Measurements from ENCODE around the gene LCLAT1. TPM values are rescaled to one million over a fixed set of nuclear protein-coding genes. Genes with fewer than 3 reads are reported as not detected.

LCLAT1 gene
- total RNA-seq, 1 donor from 2014 or later: 18.8 TPM

DNA sequence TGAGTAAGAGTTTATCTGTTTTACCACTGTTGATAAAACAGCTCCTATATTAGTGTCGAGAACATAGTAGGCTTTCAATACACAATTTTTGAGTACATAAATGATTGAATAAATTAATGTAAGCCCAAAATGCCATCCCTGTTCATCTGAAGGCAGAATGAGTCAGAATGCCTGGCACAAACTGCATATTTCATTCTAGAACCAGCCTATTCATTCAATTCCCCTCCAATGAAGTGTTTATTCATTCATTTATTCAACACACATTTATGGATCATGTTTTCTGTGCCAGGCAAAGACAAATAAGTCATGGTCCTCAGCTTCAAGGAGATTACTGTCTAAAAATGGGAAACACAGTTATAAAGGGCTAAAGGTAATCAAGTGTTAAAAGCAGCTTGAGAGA lies 22.8 kb upstream of the LCLAT1 start:
- H3K9ac ChIP-seq (ENCODE audit: low read depth in 1 of 3, low read length in 3 of 3): no peak overlapping the region
- no peak overlapping the region for H3K4me3 ChIP-seq (ENCODE audit: low read length in 3 of 3)
- peaks cover 9 to 18% (median 14%) of the 10 kb centered on the region in 3 donors for H3K4me1 ChIP-seq (ENCODE audit: control insufficient read depth in 3 of 3, insufficient read depth in 3 of 3, low read length in 3 of 3)
- no peaks in the 10 kb centered on the region for H3K9me3 ChIP-seq (ENCODE audit: control insufficient read depth in 3 of 3, low read length in 3 of 3)
- no peaks in the 10 kb centered on the region for H3K27me3 ChIP-seq (ENCODE audit: control insufficient read depth in 3 of 3, insufficient read depth in 3 of 3, low read length in 3 of 3)
- no peaks in the 10 kb centered on the region for H3K36me3 ChIP-seq (ENCODE audit: control insufficient read depth in 3 of 3, insufficient read depth in 3 of 3, low read length in 3 of 3)
- no peak overlapping the region for H3K27ac ChIP-seq (ENCODE audit: low read depth, low read length)

DNA sequence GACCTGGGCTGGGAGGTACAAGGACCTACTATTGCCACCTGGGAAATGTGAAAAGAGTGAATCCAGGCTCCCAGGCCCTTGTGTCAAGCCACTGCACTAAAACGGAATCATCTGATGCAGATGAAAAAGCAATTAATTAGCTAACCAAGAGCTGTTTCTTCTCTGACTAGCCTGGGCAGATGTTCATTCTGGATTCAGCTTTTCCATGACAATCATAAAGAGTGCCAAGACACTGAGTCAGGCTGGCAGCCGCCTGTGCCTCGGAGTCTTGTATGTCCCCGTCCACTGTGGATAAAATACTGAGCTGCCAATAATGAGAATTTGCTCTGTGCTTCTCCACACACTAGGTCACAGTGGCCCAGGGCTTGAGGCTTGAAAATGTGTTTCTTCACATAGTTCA lies 21.7 kb upstream of the LCLAT1 start:
- Histone ChIP-seq H3K36me3 (ENCODE audit: control insufficient read depth in 3 of 3, insufficient read depth in 3 of 3, low read length in 3 of 3) (no peaks in the 10 kb centered on the region), H3K27me3 (ENCODE audit: control insufficient read depth in 3 of 3, insufficient read depth in 3 of 3, low read length in 3 of 3) (no peaks in the 10 kb centered on the region), H3K27ac (ENCODE audit: low read depth, low read length) (no peak overlapping the region), H3K9ac (ENCODE audit: low read depth in 1 of 3, low read length in 3 of 3) (no peak overlapping the region), H3K4me3 (ENCODE audit: low read length in 3 of 3) (no peak overlapping the region), H3K9me3 (ENCODE audit: control insufficient read depth in 3 of 3, low read length in 3 of 3) (no peaks in the 10 kb centered on the region), H3K4me1 (ENCODE audit: control insufficient read depth in 3 of 3, insufficient read depth in 3 of 3, low read length in 3 of 3) (peaks cover 9 to 18% (median 14%) of the 10 kb centered on the region in 3 donors)

DNA sequence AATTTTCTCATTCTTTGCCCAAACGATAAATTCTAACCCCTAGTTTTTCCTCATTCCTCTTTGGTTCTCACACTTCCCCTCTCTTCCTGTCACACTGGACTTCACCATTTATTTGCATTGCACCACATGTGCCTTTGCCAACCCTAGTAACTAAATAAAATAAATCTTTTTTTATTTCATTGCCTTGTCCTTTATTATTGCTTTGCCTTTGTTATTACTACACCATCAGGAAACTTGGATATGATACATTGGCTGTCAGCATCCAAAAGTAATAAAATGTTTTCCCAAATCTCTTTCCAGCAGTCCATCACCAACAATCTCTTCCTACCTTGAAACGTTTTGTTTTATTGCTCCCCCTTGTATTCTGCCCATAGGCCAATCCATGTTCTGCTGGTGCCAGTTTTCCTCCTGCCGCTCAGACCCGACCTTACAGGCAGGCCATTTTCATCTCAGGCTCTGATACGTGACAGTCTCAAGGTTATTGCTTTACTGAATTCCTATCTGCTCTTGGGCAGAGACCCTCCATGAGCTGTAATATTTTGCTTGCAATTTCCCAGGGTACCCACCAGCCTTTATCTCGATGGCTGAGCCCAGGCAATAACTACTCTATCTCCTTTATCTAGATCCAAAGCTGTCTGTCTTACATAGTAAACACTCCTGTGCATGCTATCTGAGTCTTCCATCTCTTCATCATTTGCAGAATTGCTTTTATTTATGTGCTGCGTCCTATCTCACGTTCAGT lies 19.3 kb upstream of the LCLAT1 start:
- Histone ChIP-seq H3K4me1 (ENCODE audit: control insufficient read depth in 3 of 3, insufficient read depth in 3 of 3, low read length in 3 of 3) (peaks cover 0 to 6% (median 4%) of the 10 kb centered on the region in 3 donors), H3K27me3 (ENCODE audit: control insufficient read depth in 3 of 3, insufficient read depth in 3 of 3, low read length in 3 of 3) (no peaks in the 10 kb centered on the region), H3K27ac (ENCODE audit: low read depth, low read length) (no peak overlapping the region), H3K36me3 (ENCODE audit: control insufficient read depth in 3 of 3, insufficient read depth in 3 of 3, low read length in 3 of 3) (no peaks in the 10 kb centered on the region), H3K4me3 (ENCODE audit: low read length in 3 of 3) (no peak overlapping the region), H3K9me3 (ENCODE audit: control insufficient read depth in 3 of 3, low read length in 3 of 3) (no peaks in the 10 kb centered on the region), H3K9ac (ENCODE audit: low read depth in 1 of 3, low read length in 3 of 3) (no peak overlapping the region)

DNA sequence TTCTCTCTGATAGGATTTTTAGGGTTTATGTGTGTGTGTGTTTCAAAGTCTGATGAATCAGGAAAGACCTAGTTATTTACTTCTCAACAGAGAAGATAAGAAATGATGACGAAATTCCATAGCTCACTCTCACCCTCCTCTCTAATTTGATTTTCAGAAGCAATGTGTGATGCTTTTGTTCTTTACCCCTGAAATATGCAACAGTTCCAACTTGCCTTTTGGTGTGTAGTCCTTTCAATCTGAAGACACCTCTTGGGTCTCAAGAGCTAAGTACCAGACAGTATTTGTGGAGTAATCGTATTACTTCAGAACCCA lies 18.7 kb upstream of the LCLAT1 start:
- H3K4me3 ChIP-seq (ENCODE audit: low read length in 3 of 3): no peak overlapping the region
- no peaks in the 10 kb centered on the region for H3K36me3 ChIP-seq (ENCODE audit: control insufficient read depth in 3 of 3, insufficient read depth in 3 of 3, low read length in 3 of 3)
- peaks cover 0 to 6% (median 4%) of the 10 kb centered on the region in 3 donors for H3K4me1 ChIP-seq (ENCODE audit: control insufficient read depth in 3 of 3, insufficient read depth in 3 of 3, low read length in 3 of 3)
- H3K9ac ChIP-seq (ENCODE audit: low read depth in 1 of 3, low read length in 3 of 3): no peak overlapping the region
- H3K27me3 ChIP-seq (ENCODE audit: control insufficient read depth in 3 of 3, insufficient read depth in 3 of 3, low read length in 3 of 3): no peaks in the 10 kb centered on the region
- H3K27ac ChIP-seq (ENCODE audit: low read depth, low read length): no peak overlapping the region
- no peaks in the 10 kb centered on the region for H3K9me3 ChIP-seq (ENCODE audit: control insufficient read depth in 3 of 3, low read length in 3 of 3)

DNA sequence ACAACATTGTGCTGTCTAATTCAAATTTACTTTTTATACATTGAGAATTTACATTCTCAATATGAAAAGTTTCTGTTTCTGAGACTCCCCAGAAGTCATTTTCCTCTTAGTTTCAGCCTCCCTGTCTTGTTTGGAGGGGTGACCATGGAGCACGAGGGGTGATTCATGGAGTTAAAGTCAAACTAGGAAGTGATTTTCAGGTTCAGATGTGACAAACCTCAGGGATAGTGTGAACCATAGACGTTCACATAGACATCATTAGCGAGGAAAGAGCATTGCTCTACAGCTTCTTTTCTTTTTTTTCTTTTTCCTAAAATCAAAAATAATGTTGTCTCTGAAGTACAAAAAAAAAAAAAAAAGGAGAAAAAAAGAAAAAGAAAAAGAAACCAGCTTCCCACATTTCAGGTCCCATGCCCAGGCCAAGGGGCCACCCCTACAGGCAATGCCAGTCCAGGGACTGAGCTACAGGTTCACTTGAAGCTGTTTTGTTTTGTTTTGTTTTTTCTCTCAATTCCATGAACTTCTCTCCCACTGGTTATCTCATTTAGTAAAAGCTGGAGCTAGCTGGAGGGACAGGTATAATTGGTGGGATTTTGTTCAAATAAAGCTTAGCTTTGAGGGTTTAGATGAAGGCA lies 18.1 kb upstream of the LCLAT1 start:
- no peaks in the 10 kb centered on the region for H3K27me3 ChIP-seq (ENCODE audit: control insufficient read depth in 3 of 3, insufficient read depth in 3 of 3, low read length in 3 of 3)
- no peaks in the 10 kb centered on the region for H3K36me3 ChIP-seq (ENCODE audit: control insufficient read depth in 3 of 3, insufficient read depth in 3 of 3, low read length in 3 of 3)
- H3K9ac ChIP-seq (ENCODE audit: low read depth in 1 of 3, low read length in 3 of 3): no peak overlapping the region
- H3K4me1 ChIP-seq (ENCODE audit: control insufficient read depth in 3 of 3, insufficient read depth in 3 of 3, low read length in 3 of 3): peaks cover 0 to 6% (median 4%) of the 10 kb centered on the region in 3 donors
- no peak overlapping the region for H3K27ac ChIP-seq (ENCODE audit: low read depth, low read length)
- H3K9me3 ChIP-seq (ENCODE audit: control insufficient read depth in 3 of 3, low read length in 3 of 3): no peaks in the 10 kb centered on the region
- no peak overlapping the region for H3K4me3 ChIP-seq (ENCODE audit: low read length in 3 of 3)

DNA sequence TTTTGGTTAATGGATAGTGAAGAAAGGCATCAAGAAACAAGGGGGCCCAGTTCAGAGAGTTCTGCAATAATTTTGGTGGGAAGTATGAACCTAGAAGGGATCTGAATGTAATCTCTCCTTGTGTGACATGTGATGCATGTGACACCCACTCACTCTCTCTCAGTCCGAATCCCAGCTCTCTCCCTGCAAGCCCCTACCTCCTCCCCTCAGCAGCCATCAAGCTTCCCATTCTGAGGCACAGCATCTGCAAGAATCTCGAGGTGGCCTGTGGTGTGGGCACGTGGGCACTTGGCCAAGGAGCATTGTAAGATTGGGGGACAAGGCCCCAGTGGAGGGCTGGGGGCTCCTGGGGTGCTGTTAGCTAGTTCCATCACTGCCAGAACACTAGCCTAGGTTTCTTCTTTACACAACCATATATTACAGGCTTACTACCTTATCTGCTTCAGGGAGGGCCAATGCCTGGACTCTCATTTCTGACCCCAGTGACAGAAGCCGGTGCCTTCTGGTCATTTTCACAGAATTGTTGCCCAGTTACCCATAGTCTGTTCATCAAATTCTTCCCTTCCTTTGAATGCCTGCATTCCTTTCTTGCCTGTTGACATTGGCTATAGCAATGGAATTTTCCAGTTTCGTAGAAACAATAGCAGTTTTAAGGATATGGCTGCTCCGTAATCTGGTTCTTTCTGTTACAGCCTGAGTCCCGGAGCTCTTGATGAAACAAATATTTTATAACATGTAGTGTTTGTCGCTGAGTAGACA lies 13.3 kb upstream of the LCLAT1 start:
- H3K27me3 ChIP-seq (ENCODE audit: control insufficient read depth in 3 of 3, insufficient read depth in 3 of 3, low read length in 3 of 3): no peaks in the 10 kb centered on the region
- H3K27ac ChIP-seq (ENCODE audit: low read depth, low read length): no peak overlapping the region
- H3K4me3 ChIP-seq (ENCODE audit: low read length in 3 of 3): no peak overlapping the region
- H3K9ac ChIP-seq (ENCODE audit: low read depth in 1 of 3, low read length in 3 of 3): peak overlapping the region in 1 of 3 donors; percentile 17
- H3K36me3 ChIP-seq (ENCODE audit: control insufficient read depth in 3 of 3, insufficient read depth in 3 of 3, low read length in 3 of 3): no peaks in the 10 kb centered on the region
- H3K9me3 ChIP-seq (ENCODE audit: control insufficient read depth in 3 of 3, low read length in 3 of 3): no peaks in the 10 kb centered on the region
- peaks cover 0 to 5% (median 4%) of the 10 kb centered on the region in 3 donors for H3K4me1 ChIP-seq (ENCODE audit: control insufficient read depth in 3 of 3, insufficient read depth in 3 of 3, low read length in 3 of 3)

DNA sequence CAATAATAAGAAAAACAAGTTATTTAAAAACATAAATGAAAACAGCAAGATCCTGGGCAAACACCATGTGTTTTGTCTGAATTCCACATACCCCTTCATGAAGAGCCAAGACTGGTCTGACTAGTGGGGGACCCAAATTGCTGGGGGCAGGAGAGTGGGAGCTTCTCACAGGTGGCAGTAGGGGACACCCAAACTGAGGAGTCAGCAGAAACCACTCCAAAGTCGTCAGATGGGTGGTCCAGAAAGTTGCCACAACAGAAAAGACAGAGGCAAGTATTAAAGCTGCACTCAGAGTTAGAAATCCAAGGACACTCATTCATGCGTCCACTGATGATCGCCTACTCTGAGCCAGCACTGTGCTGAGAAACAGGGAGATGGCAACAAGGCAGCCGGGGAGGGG lies 12.3 kb upstream of the LCLAT1 start:
- Histone ChIP-seq H3K4me3 (ENCODE audit: low read length in 3 of 3) (no peak overlapping the region), H3K36me3 (ENCODE audit: control insufficient read depth in 3 of 3, insufficient read depth in 3 of 3, low read length in 3 of 3) (no peaks in the 10 kb centered on the region)

DNA sequence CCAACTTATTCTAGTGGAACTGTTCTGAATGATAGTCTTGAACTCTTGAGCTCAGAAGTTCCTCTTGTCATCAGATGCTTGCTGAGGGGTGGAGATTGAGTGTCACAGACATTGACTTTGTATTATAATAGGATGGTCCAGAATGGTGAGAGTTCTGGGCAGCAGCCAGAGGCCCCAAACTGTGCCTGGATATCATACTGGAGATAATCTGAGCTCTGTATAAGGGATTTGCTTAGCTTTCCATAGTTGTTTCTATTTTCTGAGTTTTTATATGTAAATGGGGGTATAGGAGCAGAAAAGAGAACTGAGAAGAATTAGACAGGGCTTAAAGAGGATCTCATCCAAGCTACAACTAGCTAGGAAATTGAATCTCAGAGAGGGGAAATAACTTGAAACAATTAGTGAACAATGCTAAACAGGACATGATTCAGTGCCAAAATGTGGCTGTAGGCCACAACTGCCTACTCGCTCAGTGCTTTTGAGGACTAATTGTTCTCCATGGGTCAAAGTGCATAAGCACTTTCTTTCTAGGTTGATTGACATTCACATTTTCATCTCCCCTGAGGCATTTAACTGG lies 10.1 kb upstream of the LCLAT1 start:
- H3K27ac ChIP-seq (ENCODE audit: low read depth, low read length): no peak overlapping the region
- no peaks in the 10 kb centered on the region for H3K36me3 ChIP-seq (ENCODE audit: control insufficient read depth in 3 of 3, insufficient read depth in 3 of 3, low read length in 3 of 3)
- H3K9me3 ChIP-seq (ENCODE audit: control insufficient read depth in 3 of 3, low read length in 3 of 3): no peaks in the 10 kb centered on the region
- H3K4me1 ChIP-seq (ENCODE audit: control insufficient read depth in 3 of 3, insufficient read depth in 3 of 3, low read length in 3 of 3): peaks cover 0 to 5% (median 4%) of the 10 kb centered on the region in 3 donors
- no peak overlapping the region for H3K9ac ChIP-seq (ENCODE audit: low read depth in 1 of 3, low read length in 3 of 3)
- no peak overlapping the region for H3K4me3 ChIP-seq (ENCODE audit: low read length in 3 of 3)
- H3K27me3 ChIP-seq (ENCODE audit: control insufficient read depth in 3 of 3, insufficient read depth in 3 of 3, low read length in 3 of 3): no peaks in the 10 kb centered on the region

More for the DNA sequence above, 12.3 kb upstream of the LCLAT1 start:
- H3K9ac ChIP-seq (ENCODE audit: low read depth in 1 of 3, low read length in 3 of 3): no peak overlapping the region
- peaks cover 0 to 5% (median 4%) of the 10 kb centered on the region in 3 donors for H3K4me1 ChIP-seq (ENCODE audit: control insufficient read depth in 3 of 3, insufficient read depth in 3 of 3, low read length in 3 of 3)
- H3K9me3 ChIP-seq (ENCODE audit: control insufficient read depth in 3 of 3, low read length in 3 of 3): no peaks in the 10 kb centered on the region
- no peak overlapping the region for H3K27ac ChIP-seq (ENCODE audit: low read depth, low read length)
- H3K27me3 ChIP-seq (ENCODE audit: control insufficient read depth in 3 of 3, insufficient read depth in 3 of 3, low read length in 3 of 3): no peaks in the 10 kb centered on the region

DNA sequence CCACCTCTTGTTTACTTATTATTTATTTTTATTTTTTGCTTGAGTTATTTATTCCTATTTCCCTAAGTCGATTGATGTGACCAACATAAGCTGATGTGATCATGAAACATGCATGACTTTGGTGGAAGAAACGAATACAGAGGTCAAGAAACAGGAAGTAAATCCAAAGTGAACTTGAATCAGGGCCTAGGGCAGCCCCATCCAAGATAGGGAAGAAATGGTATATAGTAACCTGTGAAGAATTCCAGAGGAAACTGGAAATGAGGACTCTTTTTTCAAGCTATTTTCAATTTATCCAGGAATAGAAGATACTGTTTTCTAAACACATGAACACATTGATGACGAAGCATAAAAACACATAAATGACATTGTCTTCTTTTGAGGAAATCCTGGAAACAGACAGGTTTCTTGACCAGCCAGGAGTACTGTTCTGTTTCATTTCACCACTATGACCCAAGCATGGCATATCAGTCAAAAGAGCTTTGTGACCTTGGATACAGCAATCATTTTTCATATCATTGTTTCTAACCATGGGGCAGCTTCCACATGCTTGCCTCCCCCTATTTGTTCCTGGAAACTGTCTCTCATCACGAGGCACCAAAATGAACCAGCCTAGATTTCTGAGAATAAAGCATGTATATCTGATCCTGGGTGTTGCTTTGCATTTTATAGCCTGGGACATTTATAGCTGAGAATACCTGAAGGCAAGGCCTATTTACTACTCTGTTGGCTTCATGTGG lies 9.1 kb upstream of the LCLAT1 start:
- Histone ChIP-seq H3K4me1 (ENCODE audit: control insufficient read depth in 3 of 3, insufficient read depth in 3 of 3, low read length in 3 of 3) (peaks cover 0 to 5% (median 4%) of the 10 kb centered on the region in 3 donors), H3K27ac (ENCODE audit: low read depth, low read length) (no peak overlapping the region), H3K9me3 (ENCODE audit: control insufficient read depth in 3 of 3, low read length in 3 of 3) (no peaks in the 10 kb centered on the region), H3K9ac (ENCODE audit: low read depth in 1 of 3, low read length in 3 of 3) (no peak overlapping the region), H3K27me3 (ENCODE audit: control insufficient read depth in 3 of 3, insufficient read depth in 3 of 3, low read length in 3 of 3) (no peaks in the 10 kb centered on the region), H3K36me3 (ENCODE audit: control insufficient read depth in 3 of 3, insufficient read depth in 3 of 3, low read length in 3 of 3) (no peaks in the 10 kb centered on the region), H3K4me3 (ENCODE audit: low read length in 3 of 3) (no peak overlapping the region)
